WTC11 (cell line): ENCODE data around the gene VEGFB. TPM values are rescaled to one million over a fixed set of nuclear protein-coding genes. Genes with fewer than 3 reads are reported as not detected.

Experiments used
- ATAC-seq: fragments of 200-7000 bp; cut with Tn5 transposase; 2 replicates; pipeline ENCODE4 v1.10.0; 2021; ENCODE audit warnings: mild to moderate bottlenecking, moderate library complexity
- CTCF ChIA-PET: fragments of 300-600 bp; sonication (Branson Sonifier 250); formaldehyde crosslinking; loops from one replicate; lab custom pipeline; 2021; ENCODE audit warnings: antibody characterized with exemption; lab: Charles Lee
- POLR2A ChIA-PET: fragments of 350-600 bp; sonication (Branson Sonifier 250); formaldehyde crosslinking; loops from one replicate; lab custom pipeline; 2021; ENCODE audit warnings: antibody characterized with exemption; lab: Charles Lee
- DNase-seq: peaks from one replicate; pipeline ENCODE4 v3.0.0; 2021; ENCODE audit warnings: low spot score
- H3K27ac Mint-ChIP-seq: 2 replicates; pipeline ENCODE4 v1.8.0; 2021; ENCODE audit warnings: mixed read lengths
- H3K27me3 Mint-ChIP-seq: 2 replicates; pipeline ENCODE4 v1.8.0; 2021; ENCODE audit warnings: low read depth, mild to moderate bottlenecking, moderate library complexity, mixed read lengths
- H3K36me3 Mint-ChIP-seq: 2 replicates; pipeline ENCODE4 v1.8.0; 2021; ENCODE audit warnings: mixed read lengths
- H3K4me1 Mint-ChIP-seq: 2 replicates; pipeline ENCODE4 v1.8.0; 2022; ENCODE audit warnings: mixed read lengths
- H3K4me3 Mint-ChIP-seq: 2 replicates; pipeline ENCODE4 v1.8.0; 2021; ENCODE audit warnings: mild to moderate bottlenecking, moderate library complexity, mixed read lengths
- H3K9me3 Mint-ChIP-seq: 2 replicates; pipeline ENCODE4 v1.8.0; 2021; ENCODE audit warnings: mixed read lengths
- AR ChIP-seq: fragments of 250-450 bp; sonication (Bioruptor Pico); IDR thresholded peaks from 2 replicates; pipeline ENCODE4 v1.9.0; 2021; ENCODE audit warnings: mild to moderate bottlenecking
- ATF1 ChIP-seq: sonication (generic); formaldehyde crosslinking; IDR thresholded peaks from 2 replicates; pipeline ENCODE4 v1.8.1; 2023; ENCODE audit warnings: mild to moderate bottlenecking, moderate library complexity, missing genetic modification reagents
- ATF2 ChIP-seq: sonication (generic); formaldehyde crosslinking; IDR thresholded peaks from 2 replicates; pipeline ENCODE4 v1.8.1; 2022; ENCODE audit warnings: low read depth, missing genetic modification reagents, borderline replicate concordance
- FOXP1 ChIP-seq: sonication (generic); formaldehyde crosslinking; IDR thresholded peaks from 2 replicates; pipeline ENCODE4 v1.8.0; 2022; ENCODE audit warnings: missing genetic modification reagents, mild to moderate bottlenecking, moderate library complexity, borderline replicate concordance
- GRHL2 ChIP-seq: fragments of 250-450 bp; sonication (Bioruptor Pico); IDR thresholded peaks from 2 replicates; pipeline ENCODE4 v1.8.0; 2022; ENCODE audit warnings: mild to moderate bottlenecking, moderate library complexity; ENCODE audit not compliant: insufficient replicate concordance, severe bottlenecking
- GTF2I ChIP-seq: fragments of 250-450 bp; sonication (Bioruptor Pico); conservative IDR thresholded peaks from 2 replicates; pipeline ENCODE4 v1.4.0; 2021; ENCODE audit warnings: mild to moderate bottlenecking
- KAT7 ChIP-seq: sonication (generic); formaldehyde crosslinking; IDR thresholded peaks from 2 replicates; pipeline ENCODE4 v1.8.1; 2023; ENCODE audit warnings: missing genetic modification reagents, mild to moderate bottlenecking, borderline replicate concordance
- MAX ChIP-seq: sonication (generic); formaldehyde crosslinking; IDR thresholded peaks from 2 replicates; pipeline ENCODE4 v1.8.0; 2022; ENCODE audit warnings: mild to moderate bottlenecking, missing genetic modification reagents
- PRRX2 ChIP-seq: fragments of 250-450 bp; sonication (Bioruptor Pico); IDR thresholded peaks from 2 replicates; pipeline ENCODE4 v1.8.0; 2021; ENCODE audit warnings: mild to moderate bottlenecking
- STAT6 ChIP-seq: sonication (generic); formaldehyde crosslinking; conservative IDR thresholded peaks from 2 replicates; pipeline ENCODE4 v1.8.1; 2023; ENCODE audit warnings: mild to moderate bottlenecking, low read depth, missing genetic modification reagents, moderate library complexity
- ZNF121 ChIP-seq: sonication (generic); formaldehyde crosslinking; IDR thresholded peaks from 2 replicates; pipeline ENCODE4 v1.8.0; 2023; ENCODE audit warnings: missing genetic modification reagents
- ZNF219 ChIP-seq: sonication (generic); formaldehyde crosslinking; IDR thresholded peaks from 2 replicates; pipeline ENCODE4 v1.8.0; 2023; ENCODE audit warnings: missing genetic modification reagents, mild to moderate bottlenecking, borderline replicate concordance
- ZSCAN18 ChIP-seq: fragments of 250-450 bp; sonication (Bioruptor Pico); IDR thresholded peaks from 2 replicates; pipeline ENCODE4 v2.1.2; 2022; ENCODE audit warnings: mild to moderate bottlenecking, moderate library complexity
- total RNA-seq: library from RNA; stranded (reverse); gene quantifications from 3 replicates; pipeline ENCODE4 v1.2.3, GENCODE V29; 2021
- TF ChIP-seq, protein P1 (sequence below): fragments of 250-450 bp; sonication (Bioruptor Pico); IDR thresholded peaks from 2 replicates; pipeline ENCODE4 v1.9.0; 2021; ENCODE audit warnings: moderate library complexity, mild to moderate bottlenecking, inconsistent platforms, borderline replicate concordance
- TF ChIP-seq, protein P2 (sequence below): sonication (generic); formaldehyde crosslinking; IDR thresholded peaks from 2 replicates; pipeline ENCODE4 v1.8.0; 2023; ENCODE audit warnings: missing genetic modification reagents
- TF ChIP-seq, protein P3 (sequence below): sonication (generic); formaldehyde crosslinking; IDR thresholded peaks from 2 replicates; pipeline ENCODE4 v1.8.0; 2022; ENCODE audit warnings: mild to moderate bottlenecking, missing genetic modification reagents
- TF ChIP-seq, protein P4 (sequence below): sonication (generic); formaldehyde crosslinking; IDR thresholded peaks from 2 replicates; pipeline ENCODE4 v1.8.0; 2022; ENCODE audit warnings: mild to moderate bottlenecking, missing genetic modification reagents
- TF ChIP-seq, protein P5 (sequence below): sonication (generic); formaldehyde crosslinking; IDR thresholded peaks from 2 replicates; pipeline ENCODE4 v1.8.1; 2022; ENCODE audit warnings: mild to moderate bottlenecking, missing genetic modification reagents, moderate library complexity, borderline replicate concordance

The VEGFB gene
- total RNA-seq, 1 experiment from 2014 or later, result 51.7 TPM

GRCh38 chr11:64220798-64221197, 13.6 kb upstream of the VEGFB start:
- TF ChIP-seq GRHL2 (CRISPR knock-in tag) (no peak), PRRX2 (CRISPR knock-in tag) (no peak), ZSCAN18 (CRISPR knock-in tag) (no peak), STAT6 (CRISPR knock-in tag) (no peak), AR (no peak), ZNF219 (CRISPR knock-in tag) (no peak), GTF2I (CRISPR knock-in tag) (no peak), ATF2 (CRISPR knock-in tag) (no peak), FOXP1 (CRISPR knock-in tag) (no peak), MAX (CRISPR knock-in tag) (no peak), ATF1 (CRISPR knock-in tag) (no peak), KAT7 (CRISPR knock-in tag) (no peak), ZNF121 (CRISPR knock-in tag) (no peak)
- TF ChIP-seq, protein P1, sequence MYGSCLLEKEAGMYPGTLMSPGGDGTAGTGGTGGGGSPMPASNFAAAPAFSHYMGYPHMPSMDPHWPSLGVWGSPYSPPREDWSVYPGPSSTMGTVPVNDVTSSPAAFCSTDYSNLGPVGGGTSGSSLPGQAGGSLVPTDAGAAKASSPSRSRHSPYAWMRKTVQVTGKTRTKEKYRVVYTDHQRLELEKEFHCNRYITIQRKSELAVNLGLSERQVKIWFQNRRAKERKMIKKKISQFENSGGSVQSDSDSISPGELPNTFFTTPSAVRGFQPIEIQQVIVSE, result no peak
- TF ChIP-seq, protein P2, sequence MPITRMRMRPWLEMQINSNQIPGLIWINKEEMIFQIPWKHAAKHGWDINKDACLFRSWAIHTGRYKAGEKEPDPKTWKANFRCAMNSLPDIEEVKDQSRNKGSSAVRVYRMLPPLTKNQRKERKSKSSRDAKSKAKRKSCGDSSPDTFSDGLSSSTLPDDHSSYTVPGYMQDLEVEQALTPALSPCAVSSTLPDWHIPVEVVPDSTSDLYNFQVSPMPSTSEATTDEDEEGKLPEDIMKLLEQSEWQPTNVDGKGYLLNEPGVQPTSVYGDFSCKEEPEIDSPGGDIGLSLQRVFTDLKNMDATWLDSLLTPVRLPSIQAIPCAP (CRISPR knock-in tag), result no peak
- TF ChIP-seq, protein P3, sequence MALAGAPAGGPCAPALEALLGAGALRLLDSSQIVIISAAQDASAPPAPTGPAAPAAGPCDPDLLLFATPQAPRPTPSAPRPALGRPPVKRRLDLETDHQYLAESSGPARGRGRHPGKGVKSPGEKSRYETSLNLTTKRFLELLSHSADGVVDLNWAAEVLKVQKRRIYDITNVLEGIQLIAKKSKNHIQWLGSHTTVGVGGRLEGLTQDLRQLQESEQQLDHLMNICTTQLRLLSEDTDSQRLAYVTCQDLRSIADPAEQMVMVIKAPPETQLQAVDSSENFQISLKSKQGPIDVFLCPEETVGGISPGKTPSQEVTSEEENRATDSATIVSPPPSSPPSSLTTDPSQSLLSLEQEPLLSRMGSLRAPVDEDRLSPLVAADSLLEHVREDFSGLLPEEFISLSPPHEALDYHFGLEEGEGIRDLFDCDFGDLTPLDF (CRISPR knock-in tag), result no peak
- TF ChIP-seq, protein P4, sequence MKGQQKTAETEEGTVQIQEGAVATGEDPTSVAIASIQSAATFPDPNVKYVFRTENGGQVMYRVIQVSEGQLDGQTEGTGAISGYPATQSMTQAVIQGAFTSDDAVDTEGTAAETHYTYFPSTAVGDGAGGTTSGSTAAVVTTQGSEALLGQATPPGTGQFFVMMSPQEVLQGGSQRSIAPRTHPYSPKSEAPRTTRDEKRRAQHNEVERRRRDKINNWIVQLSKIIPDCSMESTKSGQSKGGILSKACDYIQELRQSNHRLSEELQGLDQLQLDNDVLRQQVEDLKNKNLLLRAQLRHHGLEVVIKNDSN (CRISPR knock-in tag), result no peak
- TF ChIP-seq, protein P5, sequence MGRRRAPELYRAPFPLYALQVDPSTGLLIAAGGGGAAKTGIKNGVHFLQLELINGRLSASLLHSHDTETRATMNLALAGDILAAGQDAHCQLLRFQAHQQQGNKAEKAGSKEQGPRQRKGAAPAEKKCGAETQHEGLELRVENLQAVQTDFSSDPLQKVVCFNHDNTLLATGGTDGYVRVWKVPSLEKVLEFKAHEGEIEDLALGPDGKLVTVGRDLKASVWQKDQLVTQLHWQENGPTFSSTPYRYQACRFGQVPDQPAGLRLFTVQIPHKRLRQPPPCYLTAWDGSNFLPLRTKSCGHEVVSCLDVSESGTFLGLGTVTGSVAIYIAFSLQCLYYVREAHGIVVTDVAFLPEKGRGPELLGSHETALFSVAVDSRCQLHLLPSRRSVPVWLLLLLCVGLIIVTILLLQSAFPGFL (CRISPR knock-in tag), result no peak
- POLR2A ChIA-PET, result interaction anchor here (0.6 kb wide), 1 partner anchor 43 kb away, joined by 5 read pairs; no protein-coding TSS in a partner anchor
- ATAC-seq (no peak), DNase-seq (no peak)
- H3K27ac Mint-ChIP-seq, result no peak overlapping the region
- no peaks in the 10 kb centered on the region for H3K9me3 Mint-ChIP-seq
- H3K4me3 Mint-ChIP-seq, result no peak overlapping the region
- peaks cover 3% of the 10 kb centered on the region; the same call in 1 of the 2 replicates for H3K36me3 Mint-ChIP-seq
- H3K27me3 Mint-ChIP-seq, result no peaks in the 10 kb centered on the region
- H3K4me1 Mint-ChIP-seq, result peaks cover 8% of the 10 kb centered on the region
- CTCF ChIA-PET, result no interaction called here
